Hepatocyte (in vitro differentiated cells): ENCODE measurements around the gene ZNF566. TPM values are rescaled to one million over a fixed set of nuclear protein-coding genes. Genes with fewer than 3 reads are reported as not detected.

ENCODE experiments used
- DNase-seq: peaks from one replicate; pipeline ENCODE4 v3.0.0-alpha.2; 2016; ENCODE audit warnings: low spot score
- H2AFZ ChIP-seq: fragments of 200-600 bp; sonication (generic); 2 replicates; pipeline ENCODE4 v1.6.0; 2016; ENCODE audit warnings: antibody characterized with exemption, mild to moderate bottlenecking
- H3K27ac ChIP-seq: fragments of 200-600 bp; sonication (generic); 2 replicates; pipeline ENCODE4 v1.5.1; 2016; ENCODE audit warnings: mild to moderate bottlenecking
- H3K27me3 ChIP-seq: fragments of 200-600 bp; sonication (generic); 2 replicates; pipeline ENCODE4 v1.6.1; 2016
- H3K36me3 ChIP-seq: fragments of 200-600 bp; sonication (generic); replicated peaks from 2 replicates; pipeline ENCODE4 v1.5.1; 2016; ENCODE audit warnings: low read depth; ENCODE audit not compliant: insufficient read depth
- H3K4me1 ChIP-seq: fragments of 200-600 bp; sonication (generic); 2 replicates; pipeline ENCODE4 v1.5.1; 2016; ENCODE audit warnings: mild to moderate bottlenecking, moderate library complexity; ENCODE audit not compliant: insufficient read depth
- H3K4me2 ChIP-seq: fragments of 200-600 bp; sonication (generic); 2 replicates; pipeline ENCODE4 v1.6.0; 2016
- H3K4me3 ChIP-seq: fragments of 200-600 bp; sonication (generic); 2 replicates; pipeline ENCODE4 v1.5.1; 2016; ENCODE audit warnings: mild to moderate bottlenecking
- H3K79me2 ChIP-seq: fragments of 200-600 bp; sonication (generic); 2 replicates; pipeline ENCODE4 v1.6.0; 2017; ENCODE audit warnings: mild to moderate bottlenecking
- H3K9me2 ChIP-seq: fragments of 200-600 bp; sonication (generic); replicated peaks from 2 replicates; pipeline ENCODE4 v1.6.0; 2017; ENCODE audit warnings: mild to moderate bottlenecking; ENCODE audit not compliant: insufficient read depth
- H3K9me3 ChIP-seq: fragments of 200-600 bp; sonication (generic); 2 replicates; pipeline ENCODE4 v1.5.1; 2016; ENCODE audit warnings: low read depth, mild to moderate bottlenecking
- H4K20me1 ChIP-seq: fragments of 200-600 bp; sonication (generic); 2 replicates; pipeline ENCODE4 v1.6.0; 2016; ENCODE audit warnings: mild to moderate bottlenecking; ENCODE audit not compliant: insufficient read depth, poor library complexity, severe bottlenecking
- CTCF ChIP-seq: fragments of 200-600 bp; sonication (generic); IDR thresholded peaks from 2 replicates; pipeline ENCODE4 v1.5.1; 2016; ENCODE audit warnings: antibody characterized with exemption, mild to moderate bottlenecking; ENCODE audit not compliant: poor library complexity
- EZH2 ChIP-seq: fragments of 200-600 bp; sonication (generic); IDR thresholded peaks from 2 replicates; pipeline ENCODE4 v1.6.1; 2016; ENCODE audit warnings: antibody characterized with exemption, mild to moderate bottlenecking, borderline replicate concordance
- EZH2phosphoT487 ChIP-seq: fragments of 200-600 bp; sonication (generic); IDR thresholded peaks from one replicate; pipeline ENCODE4 v1.6.1; 2018; ENCODE audit warnings: antibody characterized with exemption, mild to moderate bottlenecking, low read depth, moderate library complexity; ENCODE audit not compliant: unreplicated experiment, severe bottlenecking
- WGBS: methylation state at CpG from one replicate; pipeline ENCODE4 v1.1.6; 2016; ENCODE audit warnings: low lambda C conversion rate; ENCODE audit errors: missing lambda C conversion rate; 5-methylcytosine and 5-hydroxymethylcytosine counted together
- polyA plus RNA-seq: library from polyadenylated mRNA; unstranded; fragments of >200 nt; fragmentation: Nextera tagmentation; extraction: Ambion mirVana; gene quantifications from 2 replicates; pipeline ENCODE4 v1.2.1, GENCODE V29; 2016
- total RNA-seq: library from RNA; depleted of rRNA; stranded (reverse); fragments of >200 nt; gene quantifications from 2 replicates; pipeline ENCODE4 v1.2.3, GENCODE V29; 2014

Gene ZNF566
- total RNA-seq, result 12.7 and 13.0 TPM in 2 replicates
- polyA plus RNA-seq, result 4.0 and 5.8 TPM in 2 replicates

GRCh38 chr19:36489118-36489919, at the start of gene ZNF566:
Gene ZNF566, minus strand, starts transcription at chr19:36489561. Its CDS starts 13,004 bp downstream, at chr19:36476557.
- peak within 1 kb of the TSS; percentile 87 for H3K4me2 ChIP-seq
- H4K20me1 ChIP-seq, result no peaks in the 10 kb centered on the region
- peak within 1 kb of the TSS; percentile 93 for H2AFZ ChIP-seq
- H3K9me3 ChIP-seq, result no peaks in the 10 kb centered on the region
- no peaks in the 10 kb centered on the region for H3K9me2 ChIP-seq
- DNase-seq, result peak; percentile 97
- H3K27me3 ChIP-seq, result no peaks in the 10 kb centered on the region
- no peaks in the 10 kb centered on the region for H3K36me3 ChIP-seq
- TF ChIP-seq EZH2 (no peak), CTCF (peak; percentile 13)
- peaks cover 6% of the 10 kb centered on the region for H3K4me1 ChIP-seq
- peaks cover 43% of the 10 kb centered on the region for H3K79me2 ChIP-seq
- under 1% methylated on average over 53 of the region's 53 CpGs for WGBS
- H3K27ac ChIP-seq, result peak within 1 kb of the TSS; percentile 99
- peak within 1 kb of the TSS; percentile 72 for H3K4me3 ChIP-seq

- Histone ChIP-seq H3K36me3 (peaks cover 7% of the 10 kb centered on the region), H3K79me2 (peaks cover 62% of the 10 kb centered on the region), H3K4me2 (peak overlapping the region; percentile 92), H4K20me1 (no peaks in the 10 kb centered on the region), H3K9me3 (peaks cover 34% of the 10 kb centered on the region), H3K27me3 (no peaks in the 10 kb centered on the region), H3K4me1 (peaks cover 12% of the 10 kb centered on the region), H3K27ac (peak overlapping the region; percentile 95), H3K4me3 (peak overlapping the region; percentile 55), H2AFZ (peak overlapping the region; percentile 92), H3K9me2 (no peaks in the 10 kb centered on the region)
- DNase-seq, result peak; percentile 39
- TF ChIP-seq EZH2phosphoT487, result no peak
- TF ChIP-seq CTCF, result no peak
- no peak for TF ChIP-seq EZH2
- 11% methylated on average over 12 of the region's 12 CpGs for WGBS
These were observed 39.7 kb upstream of the ZNF566 start for GRCh38 chr19:36528921-36529518.

- Histone ChIP-seq H3K27ac (peak within 1 kb of the TSS; percentile 95), H2AFZ (peak within 1 kb of the TSS; percentile 92), H3K36me3 (peaks cover 7% of the 10 kb centered on the region), H3K4me2 (peak within 1 kb of the TSS; percentile 92), H3K79me2 (peaks cover 66% of the 10 kb centered on the region), H3K9me2 (no peaks in the 10 kb centered on the region), H3K27me3 (no peaks in the 10 kb centered on the region), H3K4me1 (peaks cover 12% of the 10 kb centered on the region), H3K9me3 (peaks cover 32% of the 10 kb centered on the region), H4K20me1 (no peaks in the 10 kb centered on the region), H3K4me3 (peak within 1 kb of the TSS; percentile 55)
- peak; percentile 98 for DNase-seq
- under 1% methylated on average over 55 of the region's 55 CpGs for WGBS
- no peak for TF ChIP-seq CTCF
- TF ChIP-seq EZH2phosphoT487, result no peak
These were observed 39.0 kb upstream of the ZNF566 start, which contains the start of gene ZNF260 for GRCh38 chr19:36528194-36528920. Gene ZNF260, minus strand, starts transcription at chr19:36528271. Its CDS starts 13,033 bp downstream, at chr19:36515238.
